Measurements from ENCODE around the gene NEDD8. TPM values are rescaled to one million over a fixed set of nuclear protein-coding genes. Genes with fewer than 3 reads are reported as not detected.

NEDD8 gene
- 148 to 156 TPM (median 155 TPM) in 3 replicates for total RNA-seq

GRCh38 chr14:24232121-24232644 is at the start of gene NEDD8:
Gene NEDD8, minus strand, starts transcription at chr14:24232367. Its CDS starts 100 bp downstream, at chr14:24232267.
- Mint-ChIP-seq H3K27ac (peak within 1 kb of the TSS; percentile 98), H3K27me3 (ENCODE audit: low read depth) (no peaks in the 10 kb centered on the region), H3K4me1 (peaks cover 30% of the 10 kb centered on the region), H3K36me3 (peaks cover 17% of the 10 kb centered on the region), H3K9me3 (no peaks in the 10 kb centered on the region), H3K4me3 (peak within 1 kb of the TSS; percentile 95)
- DNase-seq (ENCODE audit: low spot score in 2 of 2, unreplicated experiment in 2 of 2): peak; percentile 65 to 79
- no peak for TF ChIP-seq CTCF (IDR thresholded peaks at IDR 0.05; ENCODE audit: unreplicated experiment)

- H3K4me3 Mint-ChIP-seq: no peak overlapping the region
Measured at GRCh38 chr14:24281636-24282035, 49.5 kb upstream of the NEDD8 start.

GRCh38 chr14:24280797-24281460 is 48.8 kb upstream of the NEDD8 start:
- H3K9me3 Mint-ChIP-seq: no peaks in the 10 kb centered on the region
- H3K4me1 Mint-ChIP-seq: peaks cover 22% of the 10 kb centered on the region
- no peak overlapping the region for H3K4me3 Mint-ChIP-seq
- no peak overlapping the region for H3K27ac Mint-ChIP-seq
- TF ChIP-seq CTCF (IDR thresholded peaks at IDR 0.05; ENCODE audit: unreplicated experiment): no peak
- no peak for DNase-seq (ENCODE audit: low spot score in 2 of 2, unreplicated experiment in 2 of 2)
- no peaks in the 10 kb centered on the region for H3K27me3 Mint-ChIP-seq (ENCODE audit: low read depth)
- no peaks in the 10 kb centered on the region for H3K36me3 Mint-ChIP-seq

More at GRCh38 chr14:24281636-24282035, 49.5 kb upstream of the NEDD8 start:
- H3K9me3 Mint-ChIP-seq: no peaks in the 10 kb centered on the region
- no peak for TF ChIP-seq CTCF (IDR thresholded peaks at IDR 0.05; ENCODE audit: unreplicated experiment)
- no peaks in the 10 kb centered on the region for H3K27me3 Mint-ChIP-seq (ENCODE audit: low read depth)
- no peak overlapping the region for H3K27ac Mint-ChIP-seq
- no peaks in the 10 kb centered on the region for H3K36me3 Mint-ChIP-seq
- H3K4me1 Mint-ChIP-seq: peaks cover 26% of the 10 kb centered on the region
- DNase-seq (ENCODE audit: low spot score in 2 of 2, unreplicated experiment in 2 of 2): no peak

- no peak for TF ChIP-seq CTCF (IDR thresholded peaks at IDR 0.05; ENCODE audit: unreplicated experiment)
- no peaks in the 10 kb centered on the region for H3K36me3 Mint-ChIP-seq
- DNase-seq (ENCODE audit: low spot score in 2 of 2, unreplicated experiment in 2 of 2): no peak
- H3K27ac Mint-ChIP-seq: no peak overlapping the region
- no peaks in the 10 kb centered on the region for H3K9me3 Mint-ChIP-seq
- no peak overlapping the region for H3K4me3 Mint-ChIP-seq
- peaks cover 12% of the 10 kb centered on the region for H3K4me1 Mint-ChIP-seq
- no peaks in the 10 kb centered on the region for H3K27me3 Mint-ChIP-seq (ENCODE audit: low read depth)
Measured at GRCh38 chr14:24279301-24280186, 47.4 kb upstream of the NEDD8 start.

- Mint-ChIP-seq H3K4me1 (peaks cover 13% of the 10 kb centered on the region), H3K4me3 (no peak overlapping the region), H3K9me3 (no peaks in the 10 kb centered on the region), H3K27ac (no peak overlapping the region), H3K36me3 (no peaks in the 10 kb centered on the region), H3K27me3 (ENCODE audit: low read depth) (no peaks in the 10 kb centered on the region)
- no peak for DNase-seq (ENCODE audit: low spot score in 2 of 2, unreplicated experiment in 2 of 2)
- TF ChIP-seq CTCF (IDR thresholded peaks at IDR 0.05; ENCODE audit: unreplicated experiment): no peak
Measured at GRCh38 chr14:24278424-24278823, 46.3 kb upstream of the NEDD8 start.
